KMS-11 (cell line): ENCODE data around the gene PANX1.

Experiments used
- H2AFZ ChIP-seq: fragments of 200-600 bp; sonication (generic); 2 replicates; pipeline ENCODE4 v1.6.1; 2016; ENCODE audit warnings: antibody characterized with exemption, mixed run types, low read depth
- H3K27ac ChIP-seq: fragments of 200-600 bp; sonication (generic); 2 replicates; pipeline ENCODE4 v1.6.1; 2016; ENCODE audit warnings: mild to moderate bottlenecking, mixed run types
- H3K27me3 ChIP-seq: fragments of 200-600 bp; sonication (generic); 2 replicates; pipeline ENCODE4 v1.6.1; 2017; ENCODE audit warnings: mild to moderate bottlenecking, low read depth, mixed run types, moderate library complexity; ENCODE audit not compliant: insufficient read depth
- H3K36me3 ChIP-seq: fragments of 200-600 bp; sonication (generic); 2 replicates; pipeline ENCODE4 v1.6.1; 2017; ENCODE audit warnings: mild to moderate bottlenecking, mixed run types; ENCODE audit not compliant: insufficient read depth
- H3K4me1 ChIP-seq: fragments of 200-600 bp; sonication (generic); 2 replicates; pipeline ENCODE4 v1.6.1; 2016; ENCODE audit warnings: mild to moderate bottlenecking, low read depth, mixed run types; ENCODE audit not compliant: poor library complexity, severe bottlenecking
- H3K4me2 ChIP-seq: fragments of 200-600 bp; sonication (generic); 2 replicates; pipeline ENCODE4 v1.7.0; 2016; ENCODE audit warnings: mild to moderate bottlenecking, mixed run types
- H3K4me3 ChIP-seq: fragments of 200-600 bp; sonication (generic); IDR thresholded peaks from 2 replicates; pipeline ENCODE4 v1.6.1; 2017; ENCODE audit warnings: low read depth, low read length, mixed read lengths; ENCODE audit not compliant: insufficient read depth
- H3K79me2 ChIP-seq: fragments of 200-600 bp; sonication (generic); 2 replicates; pipeline ENCODE4 v1.6.1; 2016; ENCODE audit warnings: low read depth, mixed run types; ENCODE audit not compliant: insufficient read depth
- H3K9ac ChIP-seq: fragments of 200-600 bp; sonication (generic); 2 replicates; pipeline ENCODE4 v1.6.1; 2016; ENCODE audit warnings: mild to moderate bottlenecking, mixed run types
- H4K20me1 ChIP-seq: fragments of 200-600 bp; sonication (generic); 2 replicates; pipeline ENCODE4 v1.6.1; 2016; ENCODE audit warnings: mild to moderate bottlenecking, mixed run types; ENCODE audit not compliant: insufficient read depth
- CTCF ChIP-seq: fragments of 200-600 bp; sonication (generic); conservative IDR thresholded peaks from 2 replicates; pipeline ENCODE4 v1.6.1; 2017; ENCODE audit warnings: low read depth, mild to moderate bottlenecking, antibody characterized with exemption, low read length, moderate library complexity, mixed read lengths

PANX1 gene

GRCh38 chr11:94139416-94139815 lies 10.8 kb downstream of the PANX1 start:
- Histone ChIP-seq H3K36me3 (no peaks in the 10 kb centered on the region), H3K27ac (no peak overlapping the region), H3K4me3 (no peak overlapping the region), H3K9ac (no peak overlapping the region), H2AFZ (no peak overlapping the region), H3K27me3 (no peaks in the 10 kb centered on the region), H3K4me1 (no peaks in the 10 kb centered on the region), H3K79me2 (no peaks in the 10 kb centered on the region; the same call in 1 of the 2 replicates), H3K4me2 (no peak overlapping the region), H4K20me1 (no peaks in the 10 kb centered on the region)
- TF ChIP-seq CTCF, result no peak

- no peaks in the 10 kb centered on the region for H4K20me1 ChIP-seq
- no peak for TF ChIP-seq CTCF
- H3K4me1 ChIP-seq, result no peaks in the 10 kb centered on the region
- no peaks in the 10 kb centered on the region for H3K36me3 ChIP-seq
- H3K27ac ChIP-seq, result no peak overlapping the region
- no peaks in the 10 kb centered on the region for H3K27me3 ChIP-seq
- H3K4me3 ChIP-seq, result no peak overlapping the region
- H3K4me2 ChIP-seq, result no peak overlapping the region
- no peak overlapping the region for H3K9ac ChIP-seq
- H3K79me2 ChIP-seq, result no peaks in the 10 kb centered on the region; the same call in 1 of the 2 replicates
- H2AFZ ChIP-seq, result no peak overlapping the region
Observed at GRCh38 chr11:94140154-94140655, 11.6 kb downstream of the PANX1 start.

GRCh38 chr11:94141511-94142307 lies 13.1 kb downstream of the PANX1 start:
- TF ChIP-seq CTCF, result no peak
- Histone ChIP-seq H2AFZ (no peak overlapping the region), H3K4me3 (no peak overlapping the region), H3K27me3 (no peaks in the 10 kb centered on the region), H3K36me3 (no peaks in the 10 kb centered on the region), H3K4me2 (no peak overlapping the region), H3K4me1 (peaks cover 2% of the 10 kb centered on the region), H3K79me2 (no peaks in the 10 kb centered on the region), H3K27ac (no peak overlapping the region), H4K20me1 (no peaks in the 10 kb centered on the region), H3K9ac (no peak overlapping the region)

- Histone ChIP-seq H3K9ac (no peak overlapping the region), H3K4me1 (peaks cover 10% of the 10 kb centered on the region)
Observed at GRCh38 chr11:94142308-94143281, 14.0 kb downstream of the PANX1 start.

More at GRCh38 chr11:94142308-94143281, 14.0 kb downstream of the PANX1 start:
- TF ChIP-seq CTCF, result no peak
- Histone ChIP-seq H3K36me3 (no peaks in the 10 kb centered on the region), H4K20me1 (no peaks in the 10 kb centered on the region), H3K27me3 (no peaks in the 10 kb centered on the region), H2AFZ (no peak overlapping the region), H3K4me3 (no peak overlapping the region), H3K4me2 (no peak overlapping the region), H3K79me2 (no peaks in the 10 kb centered on the region), H3K27ac (no peak overlapping the region)
